Renal pelvis (tissue), 4 donors: ENCODE measurements around the gene TRIM29. TPM values are rescaled to one million over a fixed set of nuclear protein-coding genes. Genes with fewer than 3 reads are reported as not detected.

ENCODE experiments used
- DNase-seq: peaks from one replicate; pipeline ENCODE4 v3.0.0-alpha.2; 2013
- polyA plus RNA-seq, 3 donors: library from polyadenylated mRNA; unstranded; fragments of 120-200 nt; gene quantifications; one replicate each; pipeline ENCODE4 v1.2.1, GENCODE V29; 2013; ENCODE audit not compliant: insufficient read length in 3 of 3

Gene TRIM29
- polyA plus RNA-seq, 3 donors: 1.3 to 2.3 (median 1.7) TPM

DNA sequence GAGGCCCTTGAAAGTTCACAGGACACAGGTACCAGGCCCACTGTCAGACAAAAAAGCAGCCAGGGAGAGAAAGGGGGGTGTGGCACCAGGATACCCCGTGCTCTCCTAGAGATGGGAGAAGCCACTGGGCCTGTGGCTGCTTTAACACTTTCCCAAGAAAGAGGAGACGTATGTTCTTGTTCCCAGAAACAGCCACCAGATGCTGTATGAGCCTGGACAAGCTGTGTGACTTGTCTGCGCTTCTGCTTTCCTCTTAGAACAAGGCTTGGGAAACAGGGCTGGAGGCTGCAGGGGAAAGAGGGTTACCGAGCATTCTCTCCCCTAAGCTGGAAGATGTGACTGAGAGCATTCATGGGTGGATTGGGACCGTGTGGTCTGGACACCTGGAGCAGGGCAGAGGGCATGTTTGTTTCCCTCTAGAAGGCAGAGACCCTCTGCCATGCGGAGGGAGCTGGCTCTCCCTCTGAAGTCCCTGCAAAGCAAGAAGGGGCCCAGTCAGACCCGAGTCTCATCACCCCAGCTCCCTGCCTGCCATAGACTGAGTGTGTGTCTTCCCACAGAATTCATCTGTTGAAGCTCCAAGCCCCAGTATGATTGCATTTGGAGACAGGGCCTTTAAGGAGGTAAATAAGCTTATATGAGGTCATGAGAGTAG is 74.1 kb downstream of the TRIM29 start:
- DNase-seq: no peak

DNA sequence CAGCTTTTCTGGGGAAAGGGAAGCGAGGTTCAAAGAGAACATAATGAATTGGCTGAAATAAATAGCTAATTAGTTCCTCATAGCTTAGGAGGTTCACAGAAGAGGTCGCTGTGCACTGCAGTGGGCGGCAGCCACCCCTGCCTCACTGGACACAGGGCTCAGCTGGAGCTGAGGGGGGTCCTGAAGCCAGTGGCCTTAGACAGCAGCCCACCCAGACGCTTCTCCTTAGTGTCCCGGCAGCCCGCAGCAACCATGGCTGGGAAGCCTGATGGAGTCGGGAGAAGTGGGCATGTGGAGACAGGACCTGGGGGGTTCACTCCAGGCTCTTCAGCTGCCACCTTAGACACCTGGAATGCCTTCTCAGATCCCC is 75.4 kb downstream of the TRIM29 start:
- no peak for DNase-seq

DNA sequence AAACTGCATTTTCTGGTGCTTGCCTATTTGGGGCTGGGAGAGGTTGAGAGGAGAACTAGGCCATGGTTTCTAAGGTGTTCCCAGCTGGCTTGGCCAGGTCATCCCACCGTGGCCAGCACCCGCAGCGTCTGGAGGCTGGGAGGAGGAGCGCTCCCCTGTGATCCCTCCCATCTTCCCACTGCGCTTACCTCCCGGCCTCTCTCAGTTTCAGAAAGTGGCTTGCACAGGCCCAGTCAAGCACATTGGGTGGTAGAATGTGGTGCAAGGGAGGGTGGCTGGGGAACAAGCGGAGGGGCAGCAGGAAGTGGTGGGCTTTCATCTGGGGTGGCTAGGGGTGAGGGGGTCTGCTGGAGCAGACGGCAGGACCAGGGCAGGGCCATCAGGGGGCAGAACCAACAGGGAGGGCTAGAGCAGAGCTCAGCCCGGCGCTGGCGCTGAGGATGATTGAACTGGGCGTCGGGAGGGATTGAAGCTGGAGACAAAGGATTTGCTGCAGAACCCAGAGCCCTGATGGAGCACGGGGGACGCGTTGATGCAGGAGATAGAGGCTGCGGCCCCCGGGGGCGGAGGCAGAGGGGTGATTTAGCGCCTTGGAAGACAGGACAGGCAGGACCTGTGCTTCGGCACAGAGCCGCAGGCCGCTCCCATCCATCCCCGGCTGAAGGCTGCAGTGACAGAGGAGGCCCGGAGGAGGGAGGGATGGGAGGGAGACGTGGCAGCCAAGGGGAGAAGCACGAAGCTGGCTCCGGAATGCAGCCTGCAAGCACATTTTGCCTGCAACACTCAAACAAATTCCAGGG is 76.0 kb downstream of the TRIM29 start:
- peak; percentile 78 for DNase-seq

Other genes with a start within 250 kb of the TRIM29 start
- 10 to 100 TPM; 39.4 to 49.9 (median 47.3) TPM for gene OAF, start 72.9 kb upstream of the TRIM29 start, polyA plus RNA-seq
- gene POU2F3, start 102.0 kb upstream of the TRIM29 start, polyA plus RNA-seq: under 1 TPM; 0.38 to 0.64 (median 0.47) TPM
- 10 to 100 TPM; 10.1 to 15.2 (median 14.0) TPM for gene TLCD5, start 187.2 kb upstream of the TRIM29 start, polyA plus RNA-seq
- 100 to 1,000 TPM; 114 to 152 (median 121) TPM for gene ARHGEF12, start 198.3 kb upstream of the TRIM29 start, polyA plus RNA-seq